NCI-H1048 (cell line): ENCODE measurements around the gene ADAMTS9.

Experiments
- DNase-seq: peaks from one replicate; lab custom pipeline; 2025; lab: John Stamatoyannopoulos, UW

ADAMTS9 gene

GRCh38 chr3:64687781-64688604, at the start of gene ADAMTS9:
ADAMTS9 (minus strand) TSS chr3:64688000; CDS start chr3:64687657, 343 bp downstream.
- no peak for DNase-seq

GRCh38 chr3:64732576-64732975, 44.8 kb upstream of the ADAMTS9 start:
- no peak for DNase-seq

- DNase-seq, result no peak
Measured at GRCh38 chr3:64730681-64731080, 42.9 kb upstream of the ADAMTS9 start.

GRCh38 chr3:64728994-64729393, 41.2 kb upstream of the ADAMTS9 start:
- no peak for DNase-seq

GRCh38 chr3:64728428-64728827, 40.6 kb upstream of the ADAMTS9 start:
- no peak for DNase-seq

GRCh38 chr3:64726414-64727090, 38.8 kb upstream of the ADAMTS9 start:
- DNase-seq, result no peak

GRCh38 chr3:64718976-64719375, 31.2 kb upstream of the ADAMTS9 start:
- DNase-seq, result no peak

GRCh38 chr3:64717872-64718613, 30.2 kb upstream of the ADAMTS9 start:
- no peak for DNase-seq

- no peak for DNase-seq
Measured at GRCh38 chr3:64717411-64717810, 29.6 kb upstream of the ADAMTS9 start.

- no peak for DNase-seq
Measured at GRCh38 chr3:64716110-64716710, 28.4 kb upstream of the ADAMTS9 start.

GRCh38 chr3:64715211-64715982, 27.6 kb upstream of the ADAMTS9 start:
- no peak for DNase-seq

GRCh38 chr3:64708456-64708855, 20.7 kb upstream of the ADAMTS9 start:
- DNase-seq, result no peak

GRCh38 chr3:64705946-64706345, 18.1 kb upstream of the ADAMTS9 start:
- DNase-seq, result no peak

GRCh38 chr3:64696896-64697295, 9.1 kb upstream of the ADAMTS9 start:
- DNase-seq, result no peak

- DNase-seq, result no peak
Measured at GRCh38 chr3:64694114-64694513, 6.3 kb upstream of the ADAMTS9 start.

- no peak for DNase-seq
Measured at GRCh38 chr3:64693031-64693430, 5.2 kb upstream of the ADAMTS9 start.

- DNase-seq, result no peak
Measured at GRCh38 chr3:64691051-64691450, 3.3 kb upstream of the ADAMTS9 start.

- no peak for DNase-seq
Measured at GRCh38 chr3:64687086-64687780, 567 bp downstream of the ADAMTS9 start.

GRCh38 chr3:64686446-64686908, 1.3 kb downstream of the ADAMTS9 start:
- DNase-seq, result no peak

GRCh38 chr3:64685800-64686445, 1.9 kb downstream of the ADAMTS9 start:
- DNase-seq, result peak; percentile 30
